Suprapubic skin (tissue), 4 donors: ENCODE data around the gene MEGF9.

Experiments used
- CTCF ChIP-seq, 2 donors: fragments of 200-600 bp in 1 of 2; fragments of 450-650 bp in 1 of 2; sonication (generic) in 1 of 2; IDR thresholded peaks; one replicate each; pipeline ENCODE4 v1.5.1; 2016 to 2019; ENCODE audit warnings: antibody characterized with exemption in 2 of 2, mild to moderate bottlenecking in 1 of 2, moderate library complexity in 1 of 2
- EP300 ChIP-seq: sonication (generic); formaldehyde crosslinking; IDR thresholded peaks from one replicate; pipeline ENCODE4 v1.6.1; 2017; ENCODE audit warnings: antibody characterized with exemption
- POLR2A ChIP-seq, 2 donors: fragments of 450-650 bp; IDR thresholded peaks; one replicate each; pipeline ENCODE4 v1.6.1; 2017; ENCODE audit warnings: antibody characterized with exemption in 2 of 2, mild to moderate bottlenecking in 2 of 2, moderate library complexity in 2 of 2
- POLR2AphosphoS5 ChIP-seq, 3 donors: sonication (generic); formaldehyde crosslinking; IDR thresholded peaks; one replicate each; pipeline ENCODE4 v1.6.1; 2017; ENCODE audit warnings: antibody characterized with exemption in 3 of 3

- no peak for TF ChIP-seq CTCF (IDR thresholded peaks at IDR 0.05)
- no peak for TF ChIP-seq POLR2A (IDR thresholded peaks at IDR 0.05)
- no peak for TF ChIP-seq POLR2AphosphoS5 (IDR thresholded peaks at IDR 0.05)
- no peak for TF ChIP-seq EP300
Measured at GRCh38 chr9:120556775-120557174, 157.5 kb downstream of the MEGF9 start.
